HepG2 (cell line): ENCODE results near the gene UACA. TPM values are rescaled to one million over a fixed set of nuclear protein-coding genes. Genes with fewer than 3 reads are reported as not detected.

Experiments
- ETV5 ChIP-seq: IDR thresholded peaks from 2 replicates; pipeline ENCODE4 v1.6.1; 2018; ENCODE audit warnings: missing biosample characterization, missing genetic modification reagents, inconsistent platforms, borderline replicate concordance
- HHEX ChIP-seq: IDR thresholded peaks from 2 replicates; pipeline ENCODE4 v1.6.1; 2016; ENCODE audit warnings: control low read depth
- HOXA5 ChIP-seq: sonication (generic); formaldehyde crosslinking; IDR thresholded peaks from 2 replicates; pipeline ENCODE4 v1.4.0; 2020; ENCODE audit warnings: missing genetic modification reagents
- NKX3-1 ChIP-seq: sonication (generic); formaldehyde crosslinking; IDR thresholded peaks from 2 replicates; pipeline ENCODE4 v1.5.0; 2020; ENCODE audit warnings: missing genetic modification reagents
- RFX3 ChIP-seq: IDR thresholded peaks from 2 replicates; pipeline ENCODE4 v1.6.1; 2016; ENCODE audit warnings: missing biosample characterization, missing genetic modification reagents
- SNRNP70 ChIP-seq: fragments of 200-400 bp; formaldehyde crosslinking; IDR thresholded peaks from 2 replicates; pipeline ENCODE4 v1.6.1; 2017; ENCODE audit warnings: mild to moderate bottlenecking, low read depth, low read length, moderate library complexity
- SOX13 ChIP-seq, 3 experiments: fragments of 450-650 bp in 1 of 3; sonication (generic) in 1 of 3; formaldehyde crosslinking in 1 of 3; IDR thresholded peaks in 2 of 3; conservative IDR thresholded peaks in 1 of 3; 2 replicates each; pipeline versions ENCODE4 v1.5.0 to v1.6.1; 2016 to 2020; ENCODE audit warnings: antibody characterized with exemption in 1 of 3, mild to moderate bottlenecking in 1 of 3, missing compliant biosample characterization in 1 of 3, missing genetic modification reagents in 1 of 3, moderate library complexity in 1 of 3
- TRIM24 ChIP-seq: sonication (generic); formaldehyde crosslinking; IDR thresholded peaks from 2 replicates; pipeline ENCODE4 v1.8.0; 2022; ENCODE audit warnings: mild to moderate bottlenecking, missing genetic modification reagents
- TSC22D2 ChIP-seq: sonication (generic); formaldehyde crosslinking; IDR thresholded peaks from 2 replicates; pipeline ENCODE4 v1.5.1; 2020; ENCODE audit warnings: missing genetic modification reagents, mild to moderate bottlenecking, borderline replicate concordance
- YEATS2 ChIP-seq: sonication (generic); formaldehyde crosslinking; IDR thresholded peaks from 2 replicates; pipeline ENCODE4 v1.4.0; 2020; ENCODE audit warnings: missing genetic modification reagents, borderline replicate concordance
- ZNF382 ChIP-seq: sonication (generic); formaldehyde crosslinking; IDR thresholded peaks from 2 replicates; pipeline ENCODE4 v1.5.0; 2020; ENCODE audit warnings: missing genetic modification reagents, mild to moderate bottlenecking, borderline replicate concordance
- ZNF607 ChIP-seq: sonication (generic); formaldehyde crosslinking; IDR thresholded peaks from 2 replicates; pipeline ENCODE4 v1.5.1; 2020; ENCODE audit warnings: missing genetic modification reagents, mild to moderate bottlenecking, borderline replicate concordance
- ZNF652 ChIP-seq: IDR thresholded peaks from 2 replicates; pipeline ENCODE4 v1.6.1; 2016; ENCODE audit warnings: low read depth, borderline replicate concordance
- ZNF816 ChIP-seq: sonication (generic); formaldehyde crosslinking; IDR thresholded peaks from 2 replicates; pipeline ENCODE4 v1.8.0; 2022; ENCODE audit warnings: missing genetic modification reagents, mild to moderate bottlenecking, borderline replicate concordance
- polyA plus RNA-seq, 8 experiments: library from polyadenylated mRNA; depleted of rRNA in 3 of 8; stranded (reverse) in 7 of 8; unstranded in 1 of 8; fragments of >200 nt; fragmentation: Illumina TruSeq in 4 of 8; extraction: Trizol in 4 of 8; gene quantifications; 2 replicates each; pipeline versions ENCODE4 v1.2.1 to v1.2.3, GENCODE V29; 2011 to 2016; ENCODE audit warnings: low read depth in 4 of 8, missing spikeins in 1 of 8, mixed read lengths in 1 of 8; ENCODE audit not compliant: insufficient read depth in 1 of 8
- total RNA-seq, 5 experiments: library from RNA; depleted of rRNA; stranded (reverse); fragments of >200 nt; fragmentation: Illumina TruSeq; extraction: Trizol; gene quantifications; 2 replicates each; pipeline ENCODE4 v1.2.3, GENCODE V29; 2016; ENCODE audit warnings: low read depth in 1 of 5
- TF ChIP-seq, protein P1 (sequence below): sonication (generic); formaldehyde crosslinking; IDR thresholded peaks from 2 replicates; pipeline ENCODE4 v1.4.0; 2020; ENCODE audit warnings: mild to moderate bottlenecking, missing genetic modification reagents
- TF ChIP-seq, protein P2 (sequence below): sonication (generic); formaldehyde crosslinking; IDR thresholded peaks from 2 replicates; pipeline ENCODE4 v1.4.0; 2020; ENCODE audit warnings: low read depth, mild to moderate bottlenecking, missing genetic modification reagents
- TF ChIP-seq, protein P3 (sequence below): sonication (generic); formaldehyde crosslinking; IDR thresholded peaks from 2 replicates; pipeline ENCODE4 v1.5.1; 2020; ENCODE audit warnings: missing genetic modification reagents, mild to moderate bottlenecking, borderline replicate concordance
- TF ChIP-seq, protein P4 (sequence below): sonication (generic); formaldehyde crosslinking; conservative IDR thresholded peaks from 2 replicates; pipeline ENCODE4 v1.8.0; 2022; ENCODE audit warnings: low read depth, missing genetic modification reagents
- TF ChIP-seq, protein P5 (sequence below): sonication (generic); formaldehyde crosslinking; IDR thresholded peaks from 2 replicates; pipeline ENCODE4 v1.4.0; 2020; ENCODE audit warnings: missing genetic modification reagents, borderline replicate concordance

The UACA gene
- total and polyA plus RNA-seq, 2 of the 13 experiments (the other 11 are each of a cell fraction or from before 2014, with no cell fraction given): 17.8 to 39.2 TPM

DNA sequence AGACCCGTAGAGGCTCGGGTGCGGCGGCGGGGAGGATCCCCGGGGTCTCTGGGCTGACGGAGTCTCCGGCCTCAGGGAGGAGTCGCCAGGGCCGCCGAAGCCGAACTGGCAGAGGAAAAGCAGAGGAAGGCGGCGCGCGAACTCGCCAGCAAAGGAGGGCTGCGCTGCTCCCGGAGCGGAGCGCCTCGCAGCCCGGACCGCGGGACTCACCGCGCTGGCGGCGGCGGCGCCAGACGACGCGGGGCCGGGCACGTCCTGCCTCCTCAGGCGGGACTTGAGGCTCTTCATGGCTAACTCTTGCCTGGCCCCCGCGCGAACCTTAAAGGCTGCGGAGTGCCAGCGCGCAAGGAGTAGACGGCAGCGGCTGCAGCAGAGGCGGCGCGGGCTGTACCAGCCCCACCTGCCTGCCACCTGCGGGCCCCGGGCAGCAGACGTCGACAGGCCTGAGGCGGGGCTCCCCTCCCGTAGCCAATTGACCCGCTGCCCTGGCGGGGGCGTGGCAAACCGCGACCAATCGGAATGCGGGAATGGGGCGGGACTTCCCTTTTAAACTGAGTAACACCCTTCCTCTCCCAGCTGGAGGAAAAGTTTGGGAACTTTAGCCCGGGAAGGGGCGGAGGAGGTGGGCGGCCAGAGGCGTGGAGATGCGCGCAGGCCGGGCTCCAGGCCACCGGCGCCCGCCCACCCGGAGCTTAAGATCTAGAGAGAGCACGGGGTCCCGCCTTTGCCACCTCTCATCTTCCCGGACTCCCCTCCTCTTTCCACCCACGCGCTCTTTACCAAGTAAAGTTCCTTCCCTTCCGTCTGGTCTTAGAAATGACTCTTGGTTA lies at the start of gene UACA (continued):
- TF ChIP-seq, protein P1, sequence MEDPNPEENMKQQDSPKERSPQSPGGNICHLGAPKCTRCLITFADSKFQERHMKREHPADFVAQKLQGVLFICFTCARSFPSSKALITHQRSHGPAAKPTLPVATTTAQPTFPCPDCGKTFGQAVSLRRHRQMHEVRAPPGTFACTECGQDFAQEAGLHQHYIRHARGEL (CRISPR knock-in tag): 0 out of 2 replicates have a peak, but pooled peaks have one; percentile 55
- peak; percentile 71; the same call in 1 of the 2 replicates for TF ChIP-seq ZNF652 (CRISPR knock-in tag)
- no peak for TF ChIP-seq HOXA5 (CRISPR knock-in tag)
- TF ChIP-seq, protein P2, sequence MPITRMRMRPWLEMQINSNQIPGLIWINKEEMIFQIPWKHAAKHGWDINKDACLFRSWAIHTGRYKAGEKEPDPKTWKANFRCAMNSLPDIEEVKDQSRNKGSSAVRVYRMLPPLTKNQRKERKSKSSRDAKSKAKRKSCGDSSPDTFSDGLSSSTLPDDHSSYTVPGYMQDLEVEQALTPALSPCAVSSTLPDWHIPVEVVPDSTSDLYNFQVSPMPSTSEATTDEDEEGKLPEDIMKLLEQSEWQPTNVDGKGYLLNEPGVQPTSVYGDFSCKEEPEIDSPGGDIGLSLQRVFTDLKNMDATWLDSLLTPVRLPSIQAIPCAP (CRISPR knock-in tag): no peak
- no peak for TF ChIP-seq SNRNP70
- TF ChIP-seq ZNF382 (CRISPR knock-in tag): no peak
- no peak for TF ChIP-seq SOX13 (IDR thresholded peaks at IDR 0.05)
- TF ChIP-seq SOX13 (CRISPR knock-in tag; conservative IDR thresholded peaks at IDR 0.05 in 1 of 2, IDR thresholded peaks at IDR 0.05 in 1 of 2): peak in 1 of 2 experiments; percentile 11; a peak in 1 of 4 replicates
- no peak for TF ChIP-seq RFX3 (CRISPR knock-in tag)
- TF ChIP-seq TSC22D2 (CRISPR knock-in tag): no peak
- TF ChIP-seq ZNF816 (CRISPR knock-in tag): peak; percentile 56; the same call in 1 of the 2 replicates
- TF ChIP-seq, protein P3, sequence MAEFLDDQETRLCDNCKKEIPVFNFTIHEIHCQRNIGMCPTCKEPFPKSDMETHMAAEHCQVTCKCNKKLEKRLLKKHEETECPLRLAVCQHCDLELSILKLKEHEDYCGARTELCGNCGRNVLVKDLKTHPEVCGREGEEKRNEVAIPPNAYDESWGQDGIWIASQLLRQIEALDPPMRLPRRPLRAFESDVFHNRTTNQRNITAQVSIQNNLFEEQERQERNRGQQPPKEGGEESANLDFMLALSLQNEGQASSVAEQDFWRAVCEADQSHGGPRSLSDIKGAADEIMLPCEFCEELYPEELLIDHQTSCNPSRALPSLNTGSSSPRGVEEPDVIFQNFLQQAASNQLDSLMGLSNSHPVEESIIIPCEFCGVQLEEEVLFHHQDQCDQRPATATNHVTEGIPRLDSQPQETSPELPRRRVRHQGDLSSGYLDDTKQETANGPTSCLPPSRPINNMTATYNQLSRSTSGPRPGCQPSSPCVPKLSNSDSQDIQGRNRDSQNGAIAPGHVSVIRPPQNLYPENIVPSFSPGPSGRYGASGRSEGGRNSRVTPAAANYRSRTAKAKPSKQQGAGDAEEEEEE (CRISPR knock-in tag): no peak
- no peak for TF ChIP-seq ETV5
- TF ChIP-seq, protein P4, sequence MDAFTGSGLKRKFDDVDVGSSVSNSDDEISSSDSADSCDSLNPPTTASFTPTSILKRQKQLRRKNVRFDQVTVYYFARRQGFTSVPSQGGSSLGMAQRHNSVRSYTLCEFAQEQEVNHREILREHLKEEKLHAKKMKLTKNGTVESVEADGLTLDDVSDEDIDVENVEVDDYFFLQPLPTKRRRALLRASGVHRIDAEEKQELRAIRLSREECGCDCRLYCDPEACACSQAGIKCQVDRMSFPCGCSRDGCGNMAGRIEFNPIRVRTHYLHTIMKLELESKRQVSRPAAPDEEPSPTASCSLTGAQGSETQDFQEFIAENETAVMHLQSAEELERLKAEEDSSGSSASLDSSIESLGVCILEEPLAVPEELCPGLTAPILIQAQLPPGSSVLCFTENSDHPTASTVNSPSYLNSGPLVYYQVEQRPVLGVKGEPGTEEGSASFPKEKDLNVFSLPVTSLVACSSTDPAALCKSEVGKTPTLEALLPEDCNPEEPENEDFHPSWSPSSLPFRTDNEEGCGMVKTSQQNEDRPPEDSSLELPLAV (CRISPR knock-in tag): no peak
- peak; percentile 48; the same call in 1 of the 2 replicates for TF ChIP-seq YEATS2
- no peak for TF ChIP-seq TRIM24
- TF ChIP-seq NKX3-1: peak; percentile 56; the same call in 1 of the 2 replicates
- TF ChIP-seq ZNF607: no peak; the same call in 1 of the 2 replicates
- TF ChIP-seq HHEX: no peak
- TF ChIP-seq, protein P5, sequence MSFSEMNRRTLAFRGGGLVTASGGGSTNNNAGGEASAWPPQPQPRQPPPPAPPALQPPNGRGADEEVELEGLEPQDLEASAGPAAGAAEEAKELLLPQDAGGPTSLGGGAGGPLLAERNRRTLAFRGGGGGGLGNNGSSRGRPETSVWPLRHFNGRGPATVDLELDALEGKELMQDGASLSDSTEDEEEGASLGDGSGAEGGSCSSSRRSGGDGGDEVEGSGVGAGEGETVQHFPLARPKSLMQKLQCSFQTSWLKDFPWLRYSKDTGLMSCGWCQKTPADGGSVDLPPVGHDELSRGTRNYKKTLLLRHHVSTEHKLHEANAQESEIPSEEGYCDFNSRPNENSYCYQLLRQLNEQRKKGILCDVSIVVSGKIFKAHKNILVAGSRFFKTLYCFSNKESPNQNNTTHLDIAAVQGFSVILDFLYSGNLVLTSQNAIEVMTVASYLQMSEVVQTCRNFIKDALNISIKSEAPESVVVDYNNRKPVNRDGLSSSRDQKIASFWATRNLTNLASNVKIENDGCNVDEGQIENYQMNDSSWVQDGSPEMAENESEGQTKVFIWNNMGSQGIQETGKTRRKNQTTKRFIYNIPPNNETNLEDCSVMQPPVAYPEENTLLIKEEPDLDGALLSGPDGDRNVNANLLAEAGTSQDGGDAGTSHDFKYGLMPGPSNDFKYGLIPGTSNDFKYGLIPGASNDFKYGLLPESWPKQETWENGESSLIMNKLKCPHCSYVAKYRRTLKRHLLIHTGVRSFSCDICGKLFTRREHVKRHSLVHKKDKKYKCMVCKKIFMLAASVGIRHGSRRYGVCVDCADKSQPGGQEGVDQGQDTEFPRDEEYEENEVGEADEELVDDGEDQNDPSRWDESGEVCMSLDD (CRISPR knock-in tag): no peak
